GM18519 (cell line): ENCODE measurements around the gene IRF9.

Experiments used
- ATAC-seq: cut with Tn5 transposase; IDR thresholded peaks from one replicate; pipeline ENCODE4 v1.9.1; 2021; ENCODE audit warnings: mild to moderate bottlenecking, moderate library complexity; ENCODE audit not compliant: unreplicated experiment, low FRiP score

Gene IRF9

GRCh38 chr14:24146978-24147760 is 13.9 kb upstream of the IRF9 start, which contains the start of gene RNF31:
Gene RNF31 (plus strand): TSS chr14:24147498. CDS start chr14:24147699, 201 bp downstream.
- ATAC-seq, result peak; percentile 65

- ATAC-seq, result no peak
Observed at GRCh38 chr14:24147761-24148428, 13.2 kb upstream of the IRF9 start.

GRCh38 chr14:24149302-24149969 is 11.6 kb upstream of the IRF9 start:
- ATAC-seq, result no peak

DNA sequence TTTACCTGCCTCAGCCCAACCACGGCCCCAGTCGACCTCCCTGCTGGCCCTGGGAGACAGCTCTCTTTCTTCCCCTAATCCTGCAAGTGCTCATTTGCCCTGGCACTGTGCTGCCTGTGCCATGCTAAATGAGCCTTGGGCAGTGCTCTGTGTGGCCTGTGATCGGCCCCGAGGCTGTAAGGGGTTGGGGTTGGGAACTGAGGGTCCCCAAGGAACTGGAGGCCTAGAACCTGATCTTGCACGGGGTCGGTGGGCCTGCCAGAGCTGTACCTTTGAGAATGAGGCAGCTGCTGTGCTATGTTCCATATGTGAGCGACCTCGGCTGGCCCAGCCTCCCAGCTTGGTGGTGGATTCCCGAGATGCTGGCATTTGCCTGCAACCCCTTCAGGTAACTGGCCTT is 11.0 kb upstream of the IRF9 start:
- ATAC-seq, result no peak

GRCh38 chr14:24150567-24150966 is 10.5 kb upstream of the IRF9 start:
- no peak for ATAC-seq

DNA sequence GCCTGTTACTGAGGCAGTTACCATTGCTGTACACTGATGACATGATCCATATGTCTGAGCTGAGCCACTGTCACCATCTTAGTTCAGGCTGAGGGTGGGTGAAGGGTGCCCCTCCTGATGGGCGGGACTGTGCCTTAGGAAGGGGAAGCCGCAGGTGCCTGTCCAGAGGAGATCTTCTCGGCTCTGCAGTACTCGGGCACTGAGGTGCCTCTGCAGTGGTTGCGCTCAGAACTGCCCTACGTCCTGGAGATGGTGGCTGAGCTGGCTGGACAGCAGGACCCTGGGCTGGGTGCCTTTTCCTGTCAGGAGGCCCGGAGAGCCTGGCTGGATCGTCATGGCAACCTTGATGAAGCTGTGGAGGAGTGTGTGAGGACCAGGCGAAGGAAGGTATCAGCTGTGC is 10.1 kb upstream of the IRF9 start:
- no peak for ATAC-seq

DNA sequence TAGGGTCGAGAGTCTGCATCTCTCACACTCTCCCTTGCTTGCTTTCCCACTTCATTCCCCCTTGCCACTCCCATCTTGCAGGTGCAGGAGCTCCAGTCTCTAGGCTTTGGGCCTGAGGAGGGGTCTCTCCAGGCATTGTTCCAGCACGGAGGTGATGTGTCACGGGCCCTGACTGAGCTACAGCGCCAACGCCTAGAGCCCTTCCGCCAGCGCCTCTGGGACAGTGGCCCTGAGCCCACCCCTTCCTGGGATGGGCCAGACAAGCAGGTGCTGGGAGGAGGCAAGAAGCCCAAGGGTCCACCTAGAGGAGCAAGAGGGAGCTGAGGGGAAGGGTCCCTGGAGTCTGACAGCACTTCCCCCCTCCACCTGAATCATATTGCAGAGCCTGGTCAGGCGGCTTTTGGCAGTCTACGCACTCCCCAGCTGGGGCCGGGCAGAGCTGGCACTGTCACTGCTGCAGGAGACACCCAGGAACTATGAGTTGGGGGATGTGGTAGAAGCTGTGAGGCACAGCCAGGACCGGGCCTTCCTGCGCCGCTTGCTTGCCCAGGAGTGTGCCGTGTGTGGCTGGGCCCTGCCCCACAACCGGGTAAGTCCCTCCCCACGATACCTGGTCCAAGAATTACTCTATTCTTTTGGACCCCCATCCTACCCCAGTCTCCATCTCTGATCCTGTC is 9.5 kb upstream of the IRF9 start:
- no peak for ATAC-seq

- ATAC-seq, result no peak
Observed at GRCh38 chr14:24155100-24155499, 6.0 kb upstream of the IRF9 start.

GRCh38 chr14:24156840-24157239 is 4.2 kb upstream of the IRF9 start:
- ATAC-seq, result no peak

- ATAC-seq, result no peak
Observed at GRCh38 chr14:24157331-24157730, 3.7 kb upstream of the IRF9 start.

DNA sequence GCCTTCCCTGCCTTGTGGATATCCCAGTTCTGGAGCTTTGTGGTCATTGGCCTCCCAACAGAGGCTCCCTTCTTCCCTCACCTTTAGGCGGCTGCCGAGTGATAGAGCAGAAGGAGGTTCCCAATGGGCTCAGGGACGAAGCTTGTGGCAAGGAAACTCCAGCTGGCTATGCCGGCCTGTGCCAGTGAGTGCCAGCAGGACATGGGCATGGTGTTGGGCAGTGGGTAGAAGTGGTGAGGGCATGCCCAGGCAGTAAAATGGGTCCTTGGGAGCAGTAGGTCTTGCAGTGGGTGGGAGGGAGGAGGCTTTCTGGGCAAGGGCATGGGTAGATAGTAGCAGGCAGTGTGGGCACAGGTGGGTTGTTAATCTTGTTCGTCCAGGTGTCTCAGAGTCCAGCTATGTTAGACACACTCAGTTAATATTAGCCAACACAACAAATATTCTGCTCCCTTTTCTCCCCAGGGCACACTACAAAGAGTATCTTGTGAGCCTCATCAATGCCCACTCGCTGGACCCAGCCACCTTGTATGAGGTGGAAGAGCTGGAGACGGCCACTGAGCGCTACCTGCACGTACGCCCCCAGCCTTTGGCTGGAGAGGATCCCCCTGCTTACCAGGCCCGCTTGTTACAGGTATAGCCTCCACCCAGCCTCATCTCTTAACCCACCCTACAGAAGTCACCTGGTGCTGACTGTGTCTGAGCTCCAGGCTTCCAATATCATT is 1.1 kb upstream of the IRF9 start:
- ATAC-seq, result no peak

GRCh38 chr14:24160499-24160849 is 591 bp upstream of the IRF9 start:
- no peak for ATAC-seq

DNA sequence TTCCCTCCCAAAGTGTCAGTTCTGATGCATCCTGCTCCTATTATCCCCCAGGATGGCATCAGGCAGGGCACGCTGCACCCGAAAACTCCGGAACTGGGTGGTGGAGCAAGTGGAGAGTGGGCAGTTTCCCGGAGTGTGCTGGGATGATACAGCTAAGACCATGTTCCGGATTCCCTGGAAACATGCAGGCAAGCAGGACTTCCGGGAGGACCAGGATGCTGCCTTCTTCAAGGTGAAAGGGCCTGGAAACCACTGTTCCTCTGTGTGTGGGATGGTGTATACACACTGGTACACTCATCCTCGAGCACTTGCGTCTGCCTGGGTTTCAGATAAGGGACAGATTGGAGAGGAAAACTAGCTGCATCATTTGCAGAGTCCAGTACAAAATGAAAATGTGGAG is 1.0 kb downstream of the IRF9 start:
- ATAC-seq, result no peak

- ATAC-seq, result no peak
Observed at GRCh38 chr14:24164518-24164991, 3.5 kb downstream of the IRF9 start.

DNA sequence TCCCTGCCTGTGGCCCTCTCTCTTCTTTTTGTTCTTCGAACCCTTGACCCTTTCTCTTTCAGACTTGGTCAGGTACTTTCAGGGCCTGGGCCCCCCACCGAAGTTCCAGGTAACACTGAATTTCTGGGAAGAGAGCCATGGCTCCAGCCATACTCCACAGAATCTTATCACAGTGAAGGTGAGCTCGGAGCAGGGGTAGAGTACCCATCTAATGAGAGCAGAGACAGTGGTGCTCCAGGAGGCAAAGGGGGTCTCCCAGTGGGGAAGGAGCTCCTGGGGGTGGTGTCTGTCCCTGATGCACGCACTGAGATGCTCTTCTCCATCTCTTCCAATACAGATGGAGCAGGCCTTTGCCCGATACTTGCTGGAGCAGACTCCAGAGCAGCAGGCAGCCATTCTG is 4.7 kb downstream of the IRF9 start:
- no peak for ATAC-seq

GRCh38 chr14:24167469-24168114 is 6.5 kb downstream of the IRF9 start:
- no peak for ATAC-seq

DNA sequence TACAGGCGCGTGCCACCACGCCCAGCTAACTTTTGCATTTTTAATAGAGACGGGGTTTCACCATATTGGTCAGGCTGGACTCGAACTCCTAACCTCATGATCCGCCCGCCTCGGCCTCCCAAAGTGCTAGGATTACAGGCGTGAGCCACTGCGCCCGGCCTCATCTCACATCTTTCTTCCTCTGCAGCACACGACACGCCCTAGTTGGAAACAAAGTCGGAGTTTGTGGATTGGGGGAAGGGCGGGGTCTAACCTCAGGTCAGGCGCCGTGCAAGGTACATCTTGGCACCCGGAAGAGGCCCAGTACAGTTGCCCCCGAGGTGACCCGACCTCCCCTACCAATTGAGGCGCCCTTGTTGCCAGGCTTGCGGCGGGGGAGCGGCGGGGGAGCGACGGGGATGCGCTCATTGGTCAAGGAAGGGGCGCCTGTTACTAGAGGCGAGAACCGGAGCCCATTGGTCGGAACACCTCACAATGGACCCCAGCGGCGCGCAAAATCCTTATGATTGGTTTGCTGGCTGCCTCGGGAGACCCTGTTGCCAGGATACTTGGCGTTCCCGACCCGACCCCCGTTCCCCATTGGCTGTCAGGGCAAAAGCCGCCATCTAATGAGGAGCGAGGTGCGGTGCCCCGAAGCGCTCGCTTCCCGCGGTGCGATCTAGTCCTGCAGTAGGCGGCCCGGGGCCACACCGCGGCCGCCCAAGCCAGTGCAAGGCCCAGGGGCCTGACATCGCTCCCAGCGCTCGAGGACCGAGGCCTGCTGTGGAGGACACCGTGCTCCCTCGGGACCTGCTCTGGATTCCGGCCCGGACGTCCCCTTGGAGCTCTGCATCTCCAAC is 10.6 kb downstream of the IRF9 start, which contains the start of gene REC8:
Gene REC8, plus strand, starts transcription at position 659 of the 839 bp plus-strand sequence. CDS start 473 bp downstream, outside the sequence.
- ATAC-seq, result peak; percentile 51

DNA sequence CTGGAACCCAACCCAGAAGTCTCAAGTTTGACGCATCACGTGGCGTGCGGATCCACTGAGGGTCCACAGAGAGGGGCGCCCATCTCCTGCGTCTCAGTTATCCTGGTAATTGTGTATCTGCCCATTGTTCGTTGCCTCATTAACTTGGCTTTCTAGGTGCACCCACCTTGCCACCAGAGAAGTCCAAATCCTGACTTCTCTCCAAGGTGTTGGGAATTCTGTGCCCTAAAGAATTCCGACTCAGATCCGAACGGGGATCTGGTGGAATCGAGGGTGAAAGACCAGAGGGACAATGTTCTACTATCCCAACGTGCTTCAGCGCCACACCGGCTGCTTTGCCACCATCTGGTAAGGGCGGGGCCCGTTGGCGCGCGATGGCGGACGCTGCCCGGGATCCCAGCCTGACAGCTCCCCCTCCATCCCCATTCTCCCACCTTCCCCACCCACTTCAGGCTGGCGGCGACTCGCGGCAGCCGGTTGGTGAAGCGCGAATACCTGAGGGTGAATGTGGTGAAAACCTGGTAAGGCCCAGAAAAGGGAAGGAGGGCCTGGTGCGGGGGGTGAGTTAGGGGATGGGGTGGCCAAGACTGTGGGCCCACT is 11.3 kb downstream of the IRF9 start:
- ATAC-seq, result no peak
